Esophagus (tissue), 2 donors: ENCODE data around the gene LIN28A. TPM values are rescaled to one million over a fixed set of nuclear protein-coding genes. Genes with fewer than 3 reads are reported as not detected.
A peak's percentile ranks its signal among the peaks of the same experiment; 100 is the strongest.
"Not testable (repeated sequence)": the region's sequence is repeated elsewhere in the genome, so short reads cannot be mapped to it uniquely, and the experiment has no call there.

Experiments
- H3K27ac ChIP-seq, 2 donors: one replicate each; pipeline ENCODE4 v1.5.1; 2013; ENCODE audit warnings: low read depth in 2 of 2, mild to moderate bottlenecking in 2 of 2, inconsistent platforms in 1 of 2, low read length in 1 of 2, moderate library complexity in 1 of 2
- H3K27me3 ChIP-seq, 2 donors: one replicate each; pipeline ENCODE4 v1.6.1; 2013; ENCODE audit warnings: low read length in 2 of 2, control low read depth in 1 of 2, mild to moderate bottlenecking in 1 of 2; ENCODE audit not compliant: insufficient read depth in 2 of 2, control insufficient read depth in 1 of 2
- H3K36me3 ChIP-seq, 2 donors: one replicate each; pipeline ENCODE4 v1.6.1; 2013; ENCODE audit warnings: low read length in 1 of 2; ENCODE audit not compliant: control insufficient read depth in 2 of 2, insufficient read depth in 2 of 2
- H3K4me1 ChIP-seq, 2 donors: one replicate each; pipeline ENCODE4 v1.6.1; 2013; ENCODE audit warnings: low read length in 1 of 2; ENCODE audit not compliant: control insufficient read depth in 2 of 2, insufficient read depth in 2 of 2
- H3K4me3 ChIP-seq, 2 donors: one replicate each; pipeline ENCODE4 v1.5.1; 2013; ENCODE audit warnings: low read length in 2 of 2, mild to moderate bottlenecking in 2 of 2, low read depth in 1 of 2, moderate library complexity in 1 of 2
- H3K9me3 ChIP-seq, 2 donors: one replicate each; pipeline ENCODE4 v1.6.1; 2013; ENCODE audit warnings: mild to moderate bottlenecking in 2 of 2, low read depth in 1 of 2, low read length in 1 of 2, moderate library complexity in 1 of 2; ENCODE audit not compliant: control insufficient read depth in 2 of 2, insufficient read depth in 1 of 2
- WGBS, 2 donors: extraction: QIAGEN DNeasy Blood & Tissue Kit; methylation state at CpG; one replicate each; pipeline ENCODE4 v1.1.7; 2013; 5-methylcytosine and 5-hydroxymethylcytosine counted together
- polyA plus RNA-seq, 2 donors: library from polyadenylated mRNA; stranded (reverse); fragments of 200-250 nt; gene quantifications; one replicate each; pipeline ENCODE4 v1.2.3, GENCODE V29; 2013
- donor health status: healthy with polysubstance abuse.
- donor health status: Bipolar disorder and iron deficiency.

The LIN28A gene
- polyA plus RNA-seq, 2 donors = not detected

- no peaks in the 10 kb centered on the region for H3K4me1 ChIP-seq
- 67 to 81% methylated on average over 5 of the region's 5 CpGs for WGBS, 2 donors
- no peaks in the 10 kb centered on the region for H3K36me3 ChIP-seq
These were observed 38.6 kb upstream of the LIN28A start for GRCh38 chr1:26372039-26372438.

DNA sequence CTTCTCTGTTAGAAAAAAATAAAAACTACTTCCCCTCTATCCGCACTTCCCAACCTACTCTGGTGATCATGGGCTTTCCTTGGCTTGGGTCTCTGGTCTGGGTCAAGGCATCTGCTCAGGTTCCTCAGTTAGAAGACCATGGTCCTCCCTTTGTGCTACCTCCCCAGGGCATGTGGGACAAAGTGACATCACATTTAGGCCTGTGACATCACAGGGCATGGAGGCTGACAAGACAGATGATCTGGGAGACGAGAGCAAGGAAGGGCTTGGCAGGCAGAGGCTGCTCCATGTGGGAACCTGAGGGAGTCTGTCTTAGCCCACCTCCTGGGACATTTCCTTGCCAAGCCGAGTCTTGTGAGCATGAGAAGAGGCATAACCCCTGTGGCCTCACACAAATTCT lies 38.0 kb upstream of the LIN28A start, which contains the start of gene ZNF683:
Gene ZNF683 (minus strand): TSS at position 140 of the 400 bp plus-strand sequence. CDS start 4,179 bp downstream, outside the sequence.
- H3K27ac ChIP-seq, H3K4me3 ChIP-seq, H3K27me3 ChIP-seq, H3K9me3 ChIP-seq, H3K36me3 ChIP-seq, H3K4me1 ChIP-seq: not testable (repeated sequence)
- WGBS, 2 donors = 71 to 79% methylated on average over 3 of the region's 3 CpGs

More at GRCh38 chr1:26372039-26372438, 38.6 kb upstream of the LIN28A start:
- no peaks in the 10 kb centered on the region for H3K9me3 ChIP-seq
- H3K27ac ChIP-seq = no peak overlapping the region
- no peak overlapping the region for H3K4me3 ChIP-seq
- no peaks in the 10 kb centered on the region for H3K27me3 ChIP-seq

DNA sequence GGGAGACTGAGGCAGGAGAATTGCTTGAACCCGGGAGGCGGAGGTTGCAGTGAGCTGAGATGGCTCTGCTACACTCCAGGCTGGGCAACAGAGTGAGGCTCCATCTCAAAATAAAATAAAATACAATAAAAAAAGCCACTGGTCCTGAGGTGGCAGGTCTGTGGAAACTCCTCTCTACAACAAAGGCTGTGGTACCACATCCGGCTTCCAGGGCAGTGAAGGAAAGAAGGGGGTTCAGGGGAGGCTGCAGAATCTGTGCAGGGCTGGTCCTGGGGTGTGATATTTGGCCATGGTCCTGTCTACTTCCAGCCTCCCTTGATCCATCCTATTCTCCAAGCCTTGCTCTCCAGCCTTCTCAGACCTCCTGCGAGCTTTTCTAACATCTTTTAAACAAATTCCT lies 37.3 kb upstream of the LIN28A start:
- H3K27me3 ChIP-seq = no peaks in the 10 kb centered on the region
- 77 to 82% methylated on average over 4 of the region's 4 CpGs for WGBS, 2 donors
- no peak overlapping the region for H3K4me3 ChIP-seq
- H3K27ac ChIP-seq = no peak overlapping the region
- H3K9me3 ChIP-seq = no peaks in the 10 kb centered on the region
- peaks cover 0 to 3% of the 10 kb centered on the region in 2 donors for H3K4me1 ChIP-seq
- H3K36me3 ChIP-seq = no peaks in the 10 kb centered on the region

GRCh38 chr1:26373789-26374188 lies 36.8 kb upstream of the LIN28A start:
- Histone ChIP-seq H3K4me3 (no peak overlapping the region), H3K36me3 (no peaks in the 10 kb centered on the region), H3K27ac (no peak overlapping the region), H3K4me1 (peaks cover 0 to 6% of the 10 kb centered on the region in 2 donors), H3K9me3 (no peaks in the 10 kb centered on the region), H3K27me3 (no peaks in the 10 kb centered on the region)
- 48 to 58% methylated on average over 2 of the region's 2 CpGs for WGBS, 2 donors

DNA sequence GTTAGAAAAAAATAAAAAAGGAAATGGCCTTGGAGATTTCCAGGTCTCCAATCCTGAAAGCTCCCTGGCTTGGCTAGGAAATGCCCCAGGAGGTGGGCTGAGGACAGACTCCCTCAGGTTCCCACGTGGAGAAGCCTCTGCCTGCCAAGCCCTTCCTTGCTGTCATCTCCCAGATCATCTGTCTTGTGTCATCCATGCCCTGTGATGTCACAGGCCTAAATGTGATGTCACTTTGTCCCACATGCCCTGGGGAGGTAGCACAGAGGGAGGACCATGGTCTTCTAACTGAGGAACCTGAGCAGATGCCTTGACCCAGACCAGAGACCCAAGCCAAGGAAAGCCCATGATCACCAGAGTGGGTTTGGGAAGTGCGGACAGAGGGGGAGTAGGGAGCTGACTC lies 36.3 kb upstream of the LIN28A start:
- H3K4me1 ChIP-seq, H3K36me3 ChIP-seq, H3K9me3 ChIP-seq, H3K27ac ChIP-seq, H3K27me3 ChIP-seq, H3K4me3 ChIP-seq: not testable (repeated sequence)
- WGBS, 2 donors = 48 to 49% methylated on average over 2 of the region's 2 CpGs

DNA sequence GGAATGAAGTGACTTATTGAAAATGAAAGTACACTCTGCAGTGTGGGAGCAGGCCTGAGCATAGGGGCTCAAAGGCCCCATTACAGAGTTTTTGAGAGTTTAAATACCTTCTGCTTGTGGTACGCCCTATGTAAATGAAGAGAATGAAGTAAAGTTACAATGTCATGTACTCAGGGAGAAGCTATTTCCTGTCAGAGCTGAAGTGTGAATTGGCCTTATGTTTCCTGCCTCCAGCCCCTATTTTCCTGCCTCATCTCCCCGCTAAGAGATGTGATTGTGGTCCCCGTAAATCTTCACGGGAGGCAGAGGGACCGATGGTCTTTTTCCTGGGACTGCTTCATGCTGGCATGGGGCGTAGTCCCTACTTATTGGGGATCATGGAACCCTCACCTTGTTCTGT lies 35.5 kb upstream of the LIN28A start:
- peak overlapping the region in 1 of 2 donors; percentile 7 for H3K27ac ChIP-seq
- WGBS, 2 donors = 65 to 66% methylated on average over 6 of the region's 6 CpGs

DNA sequence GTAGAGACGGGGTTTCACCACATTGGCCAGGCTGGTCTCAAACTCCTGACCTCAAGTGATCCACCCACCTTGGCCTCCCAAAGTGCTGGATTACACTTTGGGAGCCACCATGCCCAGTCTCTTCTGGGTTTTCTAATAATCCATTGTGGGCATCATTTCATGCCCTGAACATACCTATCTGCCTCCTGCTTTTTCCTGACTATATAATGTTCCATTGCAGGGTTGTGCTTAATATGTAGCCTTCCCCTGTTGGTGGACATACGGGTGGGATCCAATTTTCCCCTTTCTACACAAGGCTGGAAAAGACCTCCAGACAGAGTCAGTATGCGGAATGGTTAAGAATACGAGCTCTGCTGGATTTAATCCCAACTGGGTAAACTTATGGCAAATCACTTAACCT lies 34.6 kb upstream of the LIN28A start:
- 92 to 96% methylated on average over 4 of the region's 4 CpGs for WGBS, 2 donors
- Histone ChIP-seq H3K27ac (no peak overlapping the region), H3K36me3 (no peaks in the 10 kb centered on the region), H3K27me3 (no peaks in the 10 kb centered on the region), H3K4me1 (peaks cover 0 to 6% of the 10 kb centered on the region in 2 donors), H3K4me3 (no peak overlapping the region), H3K9me3 (no peaks in the 10 kb centered on the region)

More for the DNA sequence above, 35.5 kb upstream of the LIN28A start:
- H3K4me3 ChIP-seq = no peak overlapping the region
- no peaks in the 10 kb centered on the region for H3K9me3 ChIP-seq
- H3K27me3 ChIP-seq = no peaks in the 10 kb centered on the region
- H3K36me3 ChIP-seq = no peaks in the 10 kb centered on the region
- H3K4me1 ChIP-seq = peaks cover 0 to 6% of the 10 kb centered on the region in 2 donors

DNA sequence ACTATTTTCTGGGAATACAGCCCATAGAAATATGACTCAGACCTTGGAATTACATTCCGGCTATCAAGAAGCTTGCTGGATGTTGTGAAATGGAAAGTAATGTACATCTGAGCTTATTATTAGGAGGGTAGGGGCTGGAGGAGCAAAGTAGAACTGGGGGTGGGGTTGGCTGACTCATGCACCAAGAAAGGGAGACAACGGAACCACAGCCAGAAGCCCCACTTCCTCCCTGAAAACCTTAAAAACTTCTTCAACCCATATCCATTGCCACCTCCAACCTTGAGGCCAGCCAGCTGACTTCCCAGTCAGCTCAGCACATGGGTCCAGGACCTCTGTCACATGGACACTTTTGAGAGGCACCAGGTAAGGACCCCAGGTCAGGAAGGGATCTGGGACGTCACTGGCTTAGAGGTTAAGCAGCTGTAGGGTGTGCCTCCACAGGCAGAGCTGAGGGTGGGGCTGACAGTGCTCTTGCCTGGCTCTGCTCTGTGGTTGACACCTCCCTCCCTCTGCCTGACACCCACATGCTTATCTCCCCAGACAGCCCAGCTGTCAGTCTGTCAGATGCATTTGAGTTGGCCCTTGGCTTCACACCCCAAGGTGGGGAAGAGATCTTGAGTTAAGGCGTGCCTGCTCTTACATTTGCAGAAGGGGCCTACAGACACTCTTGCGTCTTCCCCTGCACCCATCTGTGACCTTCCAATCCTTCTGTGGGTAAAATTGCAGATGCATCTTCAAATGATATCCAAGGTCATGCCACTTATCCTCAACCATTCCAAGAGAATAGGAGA lies 32.3 kb upstream of the LIN28A start:
- H3K27ac ChIP-seq = peak overlapping the region; percentile 39 to 75
- H3K4me1 ChIP-seq = peaks cover 0 to 6% of the 10 kb centered on the region in 2 donors
- H3K9me3 ChIP-seq = no peaks in the 10 kb centered on the region
- H3K36me3 ChIP-seq = no peaks in the 10 kb centered on the region
- no peaks in the 10 kb centered on the region for H3K27me3 ChIP-seq
- WGBS, 2 donors = 28 to 29% methylated on average over 5 of the region's 5 CpGs
- no peak overlapping the region for H3K4me3 ChIP-seq

DNA sequence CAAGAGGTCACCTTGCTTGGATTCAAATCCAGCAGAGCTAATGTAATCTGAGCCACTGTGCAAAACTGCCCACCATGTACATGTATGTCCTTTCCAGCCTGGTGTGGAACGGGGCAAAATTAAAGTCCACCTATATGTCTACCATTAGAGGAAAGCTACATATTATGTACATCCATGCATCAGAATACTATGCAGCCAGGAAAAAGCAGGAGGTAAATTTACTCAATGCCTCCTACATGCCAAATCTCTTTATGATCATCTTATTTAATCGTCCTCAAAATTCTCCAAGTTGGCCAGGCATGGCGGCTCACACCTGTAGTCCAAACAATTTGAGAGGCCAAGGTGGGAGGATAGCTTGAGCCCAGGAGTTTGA lies 31.8 kb upstream of the LIN28A start:
- H3K27ac ChIP-seq = no peak overlapping the region

GRCh38 chr1:26384076-26384475 lies 26.5 kb upstream of the LIN28A start:
- no peaks in the 10 kb centered on the region for H3K27me3 ChIP-seq
- no peaks in the 10 kb centered on the region for H3K4me1 ChIP-seq
- no peak overlapping the region for H3K4me3 ChIP-seq
- WGBS, 2 donors = 71 to 72% methylated on average over 3 of the region's 3 CpGs
- peaks cover 0 to 3% of the 10 kb centered on the region in 2 donors for H3K9me3 ChIP-seq
- H3K27ac ChIP-seq = no peak overlapping the region
- no peaks in the 10 kb centered on the region for H3K36me3 ChIP-seq

More for the DNA sequence above, 31.8 kb upstream of the LIN28A start:
- Histone ChIP-seq H3K4me1 (peaks cover 0 to 6% of the 10 kb centered on the region in 2 donors), H3K9me3 (no peaks in the 10 kb centered on the region), H3K27me3 (no peaks in the 10 kb centered on the region), H3K36me3 (no peaks in the 10 kb centered on the region), H3K4me3 (no peak overlapping the region)
- 95 to 97% methylated on average over 3 of the region's 3 CpGs for WGBS, 2 donors
